Thymus (tissue), 11 donors: ENCODE results near the gene CERS6. TPM values are rescaled to one million over a fixed set of nuclear protein-coding genes. Genes with fewer than 3 reads are reported as not detected.

Source experiments
- DNase-seq, 9 donors: peaks; one replicate each; pipeline ENCODE4 v3.0.0-alpha.2; 2013; ENCODE audit warnings: low spot score in 9 of 9, low read depth in 6 of 9, missing footprints in 1 of 9
- H3K27ac ChIP-seq, 2 donors: one replicate each; pipeline ENCODE4 v1.5.1; 2013; ENCODE audit warnings: control low read depth in 1 of 2, low read depth in 1 of 2, low read length in 1 of 2, mild to moderate bottlenecking in 1 of 2, moderate library complexity in 1 of 2
- H3K27me3 ChIP-seq, 2 donors: one replicate each; pipeline ENCODE4 v1.5.1; 2013; ENCODE audit warnings: low read length in 1 of 2; ENCODE audit not compliant: control insufficient read depth in 2 of 2, insufficient read depth in 1 of 2
- H3K36me3 ChIP-seq, 2 donors: one replicate each; pipeline ENCODE4 v1.5.1; 2013; ENCODE audit warnings: low read length in 1 of 2, mild to moderate bottlenecking in 1 of 2, moderate library complexity in 1 of 2; ENCODE audit not compliant: control insufficient read depth in 2 of 2, insufficient read depth in 2 of 2
- H3K4me1 ChIP-seq, 2 donors: one replicate each; pipeline ENCODE4 v1.5.1; 2013; ENCODE audit warnings: low read length in 2 of 2; ENCODE audit not compliant: control insufficient read depth in 2 of 2, insufficient read depth in 2 of 2
- H3K4me3 ChIP-seq, 2 donors: one replicate each; pipeline ENCODE4 v1.5.1; 2013; ENCODE audit warnings: low read length in 2 of 2, control low read depth in 1 of 2, mild to moderate bottlenecking in 1 of 2
- H3K9me3 ChIP-seq, 2 donors: one replicate each; pipeline ENCODE4 v1.5.1; 2013; ENCODE audit warnings: low read length in 1 of 2, mild to moderate bottlenecking in 1 of 2; ENCODE audit not compliant: control insufficient read depth in 2 of 2, insufficient read depth in 1 of 2
- WGBS: extraction: QIAGEN DNeasy Blood & Tissue Kit; methylation state at CpG from one replicate; pipeline ENCODE4 v1.1.7; 2013; 5-methylcytosine and 5-hydroxymethylcytosine counted together
- polyA plus RNA-seq: library from polyadenylated mRNA; stranded (reverse); fragments of 200-250 nt; gene quantifications from one replicate; pipeline ENCODE4 v1.2.3, GENCODE V29; 2013
- total RNA-seq: library from RNA; stranded (reverse); fragments of 120-200 nt; gene quantifications from one replicate; pipeline ENCODE4 v1.2.4, GENCODE V29; 2013
- donor health status: healthy.

The CERS6 gene
- total and polyA plus RNA-seq, 2 donors, result 12.1 to 26.9 TPM

GRCh38 chr2:168526641-168527040, 70.6 kb downstream of the CERS6 start:
- Histone ChIP-seq H3K36me3 (no peaks in the 10 kb centered on the region), H3K9me3 (no peaks in the 10 kb centered on the region), H3K27me3 (no peaks in the 10 kb centered on the region), H3K4me1 (peaks cover 6 to 24% of the 10 kb centered on the region in 2 donors), H3K4me3 (no peak overlapping the region), H3K27ac (no peak overlapping the region)
- no peak for DNase-seq
- 95% methylated on average over 3 of the region's 3 CpGs for WGBS

- Histone ChIP-seq H3K4me1 (peaks cover 3 to 19% of the 10 kb centered on the region in 2 donors), H3K27ac (no peak overlapping the region), H3K4me3 (no peak overlapping the region), H3K36me3 (no peaks in the 10 kb centered on the region), H3K27me3 (no peaks in the 10 kb centered on the region), H3K9me3 (no peaks in the 10 kb centered on the region)
- DNase-seq, result no peak
These were observed 71.9 kb downstream of the CERS6 start for GRCh38 chr2:168528016-168528415.

- Histone ChIP-seq H3K27me3 (no peaks in the 10 kb centered on the region), H3K36me3 (no peaks in the 10 kb centered on the region), H3K27ac (no peak overlapping the region), H3K9me3 (no peaks in the 10 kb centered on the region), H3K4me1 (peaks cover 3 to 17% of the 10 kb centered on the region in 2 donors), H3K4me3 (no peak overlapping the region)
- DNase-seq, result no peak
These were observed 72.4 kb downstream of the CERS6 start for GRCh38 chr2:168528469-168528868.

GRCh38 chr2:168529054-168529833, 73.2 kb downstream of the CERS6 start:
- Histone ChIP-seq H3K27ac (no peak overlapping the region), H3K36me3 (no peaks in the 10 kb centered on the region), H3K4me3 (no peak overlapping the region), H3K27me3 (no peaks in the 10 kb centered on the region), H3K9me3 (no peaks in the 10 kb centered on the region), H3K4me1 (peaks cover 0 to 10% of the 10 kb centered on the region in 2 donors)
- DNase-seq, result no peak
- WGBS, result 96% methylated on average over 2 of the region's 2 CpGs

GRCh38 chr2:168529900-168530561, 74.0 kb downstream of the CERS6 start:
- 95% methylated on average over 8 of the region's 8 CpGs for WGBS
- Histone ChIP-seq H3K36me3 (no peaks in the 10 kb centered on the region), H3K4me3 (no peak overlapping the region), H3K27me3 (no peaks in the 10 kb centered on the region), H3K9me3 (peaks cover 0 to 3% of the 10 kb centered on the region in 2 donors), H3K27ac (no peak overlapping the region), H3K4me1 (peaks cover 0 to 7% of the 10 kb centered on the region in 2 donors)
- DNase-seq, result no peak

- H3K27me3 ChIP-seq, result no peaks in the 10 kb centered on the region
- H3K27ac ChIP-seq, result no peak overlapping the region
- no peak for DNase-seq
- H3K9me3 ChIP-seq, result peaks cover 0 to 7% of the 10 kb centered on the region in 2 donors
- H3K4me1 ChIP-seq, result peaks cover 0 to 5% of the 10 kb centered on the region in 2 donors
- H3K4me3 ChIP-seq, result no peak overlapping the region
- WGBS, result 97% methylated on average over 4 of the region's 4 CpGs
- H3K36me3 ChIP-seq, result no peaks in the 10 kb centered on the region
These were observed 75.0 kb downstream of the CERS6 start for GRCh38 chr2:168530982-168531622.

- peaks cover 1 to 7% of the 10 kb centered on the region in 2 donors for H3K9me3 ChIP-seq
- 97% methylated on average over 7 of the region's 7 CpGs for WGBS
- H3K36me3 ChIP-seq, result no peaks in the 10 kb centered on the region
- H3K4me1 ChIP-seq, result peaks cover 0 to 2% of the 10 kb centered on the region in 2 donors
- no peak overlapping the region for H3K4me3 ChIP-seq
- H3K27me3 ChIP-seq, result no peaks in the 10 kb centered on the region
- no peak for DNase-seq
- no peak overlapping the region for H3K27ac ChIP-seq
These were observed 78.9 kb downstream of the CERS6 start for GRCh38 chr2:168534926-168535325.

- no peaks in the 10 kb centered on the region for H3K27me3 ChIP-seq
- H3K27ac ChIP-seq, result no peak overlapping the region
- no peak for DNase-seq
- H3K36me3 ChIP-seq, result no peaks in the 10 kb centered on the region
- no peak overlapping the region for H3K4me3 ChIP-seq
- no peaks in the 10 kb centered on the region for H3K4me1 ChIP-seq
- WGBS, result 89% methylated on average over 2 of the region's 2 CpGs
- peaks cover 1 to 11% of the 10 kb centered on the region in 2 donors for H3K9me3 ChIP-seq
These were observed 80.9 kb downstream of the CERS6 start for GRCh38 chr2:168536925-168537466.

GRCh38 chr2:168538133-168538532, 82.1 kb downstream of the CERS6 start:
- Histone ChIP-seq H3K27me3 (no peaks in the 10 kb centered on the region), H3K9me3 (peaks cover 1 to 11% of the 10 kb centered on the region in 2 donors), H3K36me3 (no peaks in the 10 kb centered on the region), H3K4me3 (no peak overlapping the region), H3K27ac (no peak overlapping the region), H3K4me1 (peaks cover 0 to 4% of the 10 kb centered on the region in 2 donors)
- DNase-seq, result no peak
- WGBS, result 98% methylated on average over 1 of the region's 1 CpG
